Endothelial cell (in vitro differentiated cells): ENCODE results near the gene ZNF764. TPM values are rescaled to one million over a fixed set of nuclear protein-coding genes. Genes with fewer than 3 reads are reported as not detected.

Experiments
- DNase-seq: peaks from one replicate; pipeline ENCODE4 v3.0.0; 2021; ENCODE audit warnings: low spot score
- H3K27ac Mint-ChIP-seq: one replicate; pipeline ENCODE4 v1.8.0; 2021; ENCODE audit warnings: mixed read lengths, inconsistent platforms; ENCODE audit not compliant: unreplicated experiment
- H3K27me3 Mint-ChIP-seq: one replicate; pipeline ENCODE4 v1.8.0; 2021; ENCODE audit warnings: mild to moderate bottlenecking, moderate library complexity, mixed read lengths, inconsistent platforms; ENCODE audit not compliant: unreplicated experiment
- H3K36me3 Mint-ChIP-seq: one replicate; pipeline ENCODE4 v1.8.0; 2021; ENCODE audit warnings: mild to moderate bottlenecking, low read depth, mixed read lengths, inconsistent platforms; ENCODE audit not compliant: unreplicated experiment
- H3K4me1 Mint-ChIP-seq: one replicate; pipeline ENCODE4 v1.8.0; 2021; ENCODE audit warnings: mild to moderate bottlenecking, mixed read lengths, inconsistent platforms; ENCODE audit not compliant: unreplicated experiment
- H3K4me3 Mint-ChIP-seq: one replicate; pipeline ENCODE4 v1.8.0; 2021; ENCODE audit warnings: mild to moderate bottlenecking, mixed read lengths, inconsistent platforms; ENCODE audit not compliant: unreplicated experiment
- H3K9me3 Mint-ChIP-seq: one replicate; pipeline ENCODE4 v1.8.0; 2021; ENCODE audit warnings: mixed read lengths, inconsistent platforms; ENCODE audit not compliant: unreplicated experiment
- CTCF ChIP-seq: fragments of 200-600 bp; sonication (generic); IDR thresholded peaks from one replicate; pipeline ENCODE4 v1.5.0; 2021; ENCODE audit warnings: antibody characterized with exemption; ENCODE audit not compliant: unreplicated experiment
- microRNA-seq: library from miRNA; unstranded; fragments of <30 nt; microRNA quantifications from one replicate; pipeline ENCODE4, GENCODE V29; 2020; ENCODE audit not compliant: unreplicated experiment
- total RNA-seq: library from RNA; stranded (reverse); fragmentation: NEBNext Ultra II Directional; extraction: Animal tissue kit (Norgen Biotek cat#: 25700); gene quantifications from one replicate; pipeline ENCODE4 v1.2.1, GENCODE V29; 2021; ENCODE audit not compliant: unreplicated experiment

Gene ZNF764
- total RNA-seq, 1 donor from 2014 or later, result 13.8 TPM

- no peak for DNase-seq
- Mint-ChIP-seq H3K27ac (no peak overlapping the region), H3K4me1 (no peaks in the 10 kb centered on the region), H3K27me3 (peaks cover 4% of the 10 kb centered on the region), H3K36me3 (peaks cover 4% of the 10 kb centered on the region), H3K4me3 (no peak overlapping the region), H3K9me3 (no peaks in the 10 kb centered on the region)
- TF ChIP-seq CTCF, result no peak
These were observed 47.7 kb downstream of the ZNF764 start for GRCh38 chr16:30510376-30510938.

GRCh38 chr16:30509081-30509765 lies 49.0 kb downstream of the ZNF764 start:
- no peaks in the 10 kb centered on the region for H3K9me3 Mint-ChIP-seq
- H3K36me3 Mint-ChIP-seq, result peaks cover 4% of the 10 kb centered on the region
- no peak overlapping the region for H3K27ac Mint-ChIP-seq
- H3K27me3 Mint-ChIP-seq, result peaks cover 4% of the 10 kb centered on the region
- no peak overlapping the region for H3K4me3 Mint-ChIP-seq
- no peaks in the 10 kb centered on the region for H3K4me1 Mint-ChIP-seq
- TF ChIP-seq CTCF, result no peak
- DNase-seq, result no peak

Small RNAs within 50 kb of the gene (microRNA-seq; reads per million reads assigned to microRNA genes)
- not detected for gene MIR4518

Other genes with a start within 250 kb of the ZNF764 start
- gene CD2BP2, start 203.1 kb downstream of the ZNF764 start, total RNA-seq, result 77.2 TPM
- 62.4 TPM for gene TBC1D10B, start 187.9 kb downstream of the ZNF764 start, total RNA-seq
- gene MYL11, start 183.6 kb downstream of the ZNF764 start, total RNA-seq, result 0.85 TPM
- gene SEPTIN1, start 175.8 kb downstream of the ZNF764 start, total RNA-seq, result 1.6 TPM
- 40.4 TPM for gene ZNF48, start 163.0 kb downstream of the ZNF764 start, total RNA-seq
- 16.3 TPM for gene ZNF771, start 150.8 kb downstream of the ZNF764 start, total RNA-seq
- gene DCTPP1, start 128.3 kb downstream of the ZNF764 start, total RNA-seq, result 61.1 TPM
- gene SEPHS2, start 112.5 kb downstream of the ZNF764 start, total RNA-seq, result 43.1 TPM
- not detected for gene ITGAL, start 85.6 kb downstream of the ZNF764 start, total RNA-seq
- gene ZNF768, start 31.8 kb downstream of the ZNF764 start, total RNA-seq, result 31.4 TPM
- 9.7 TPM for gene ZNF747, start 23.5 kb downstream of the ZNF764 start, total RNA-seq
- gene ZNF688, start 13.3 kb upstream of the ZNF764 start, total RNA-seq, result 9.6 TPM
- 33.5 TPM for gene ZNF785, start 27.3 kb upstream of the ZNF764 start, total RNA-seq
- 12.0 TPM for gene ZNF689, start 52.0 kb upstream of the ZNF764 start, total RNA-seq
- gene PRR14, start 92.6 kb upstream of the ZNF764 start, total RNA-seq, result 45.3 TPM
- 60.9 TPM for gene FBRS, start 100.1 kb upstream of the ZNF764 start, total RNA-seq
- gene SRCAP, start 140.8 kb upstream of the ZNF764 start, total RNA-seq, result 62.2 TPM
- gene PHKG2, start 190.1 kb upstream of the ZNF764 start, total RNA-seq, result 27.5 TPM
- 5.2 TPM for gene CFAP119, start 203.7 kb upstream of the ZNF764 start, total RNA-seq
- 108 TPM for gene RNF40, start 203.9 kb upstream of the ZNF764 start, total RNA-seq
- 29.7 TPM for gene ZNF629, start 228.8 kb upstream of the ZNF764 start, total RNA-seq